Measurements from ENCODE around the gene LSM4. TPM values are rescaled to one million over a fixed set of nuclear protein-coding genes. Genes with fewer than 3 reads are reported as not detected.

Gene LSM4
- total and polyA plus RNA-seq, 2 experiments from 2014 or later: 591 to 637 TPM

GRCh38 chr19:18313398-18313797 lies 9.5 kb downstream of the LSM4 start:
- ATAC-seq: no peak
- peaks cover 12% of the 10 kb centered on the region for H4K20me1 ChIP-seq (replicated peaks; ENCODE audit: insufficient read depth)
- peaks cover 10% of the 10 kb centered on the region for H3K27me3 Mint-ChIP-seq (ENCODE audit: insufficient read depth, low read depth, poor library complexity)
- no peak overlapping the region for H3K4me3 ChIP-seq
- no peaks in the 10 kb centered on the region for H3K27me3 ChIP-seq (ENCODE audit: insufficient read depth)
- H2AFZ ChIP-seq: no peak overlapping the region
- no peak overlapping the region for H3K4me2 ChIP-seq
- H3K27ac ChIP-seq (ENCODE audit: low read depth): no peak overlapping the region
- peaks cover 26% of the 10 kb centered on the region for H3K79me2 ChIP-seq (replicated peaks; ENCODE audit: insufficient read depth)
- no peaks in the 10 kb centered on the region for H3K9me3 Mint-ChIP-seq
- H3K27ac Mint-ChIP-seq: no peak overlapping the region
- no peaks in the 10 kb centered on the region; the same call in 1 of the 2 replicates for H3K4me1 ChIP-seq (ENCODE audit: insufficient read depth)
- no peak overlapping the region for H3K4me3 Mint-ChIP-seq
- H3K4me1 Mint-ChIP-seq: peaks cover 3% of the 10 kb centered on the region; the same call in 1 of the 3 replicates
- DNase-seq (ENCODE audit: low spot score): no peak
- H3K36me3 Mint-ChIP-seq (ENCODE audit: low read depth): peaks cover 50% of the 10 kb centered on the region
- TF ChIP-seq EZH2 (IDR thresholded peaks at IDR 0.05; ENCODE audit: low read depth, unreplicated experiment): no peak
- H3K9me2 ChIP-seq (ENCODE audit: insufficient read depth): no peaks in the 10 kb centered on the region
- H3F3A ChIP-seq (replicated peaks; ENCODE audit: low read depth): 0 out of 2 replicates have a peak, but pooled peaks cover 6% of the 10 kb centered on the region
- peaks cover 17% of the 10 kb centered on the region; the same call in 1 of the 2 replicates for H3K36me3 ChIP-seq (ENCODE audit: insufficient read depth)

DNA sequence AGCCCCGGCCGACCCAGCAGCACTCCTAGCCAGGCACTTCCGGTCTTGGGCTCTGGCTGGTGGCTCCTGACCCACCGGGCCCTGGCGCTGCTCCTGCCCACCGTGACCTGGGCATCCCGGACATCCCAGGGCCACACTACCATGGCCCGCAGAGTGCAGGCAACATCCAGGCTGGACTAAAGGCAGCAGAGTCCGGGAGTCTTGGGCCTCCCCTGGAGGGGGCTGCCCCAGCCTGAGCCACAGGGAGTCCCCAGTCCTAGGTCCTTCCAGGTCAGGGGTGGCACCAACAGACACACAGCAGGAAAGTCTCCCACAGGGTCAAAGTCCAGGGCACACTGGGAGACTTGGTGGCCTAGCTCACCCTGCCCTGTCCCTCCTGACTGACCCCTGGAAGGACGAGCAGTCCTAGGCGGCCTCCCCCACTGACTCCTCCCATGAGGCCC lies 10.8 kb downstream of the LSM4 start:
- Histone ChIP-seq H2AFZ (no peak overlapping the region), H3K27me3 (ENCODE audit: insufficient read depth) (no peaks in the 10 kb centered on the region), H3K27ac (ENCODE audit: low read depth) (no peak overlapping the region; the same call in 1 of the 2 replicates), H3K4me3 (no peak overlapping the region), H3K9me2 (ENCODE audit: insufficient read depth) (no peaks in the 10 kb centered on the region), H3K79me2 (replicated peaks; ENCODE audit: insufficient read depth) (peaks cover 13% of the 10 kb centered on the region; the same call in 1 of the 2 replicates), H3K4me1 (ENCODE audit: insufficient read depth) (no peaks in the 10 kb centered on the region), H3F3A (replicated peaks; ENCODE audit: low read depth) (0 out of 2 replicates have a peak, but pooled peaks cover 5% of the 10 kb centered on the region), H3K4me2 (no peak overlapping the region), H4K20me1 (replicated peaks; ENCODE audit: insufficient read depth) (peaks cover 4% of the 10 kb centered on the region), H3K36me3 (ENCODE audit: insufficient read depth) (peaks cover 17% of the 10 kb centered on the region; the same call in 1 of the 2 replicates)
- Mint-ChIP-seq H3K27me3 (ENCODE audit: insufficient read depth, low read depth, poor library complexity) (peaks cover 10% of the 10 kb centered on the region), H3K4me3 (no peak overlapping the region), H3K27ac (no peak overlapping the region), H3K36me3 (ENCODE audit: low read depth) (peaks cover 54% of the 10 kb centered on the region), H3K9me3 (no peaks in the 10 kb centered on the region), H3K4me1 (peaks cover 6% of the 10 kb centered on the region)
- DNase-seq (ENCODE audit: low spot score): no peak
- ATAC-seq: no peak
- TF ChIP-seq JUNB (IDR thresholded peaks at IDR 0.05; ENCODE audit: unreplicated experiment) (no peak), EZH2phosphoT487 (IDR thresholded peaks at IDR 0.05; ENCODE audit: unreplicated experiment) (no peak), ETS1 (IDR thresholded peaks at IDR 0.05) (no peak), EZH2 (IDR thresholded peaks at IDR 0.05; ENCODE audit: low read depth, unreplicated experiment) (no peak), ZNF462 (CRISPR knock-in tag; IDR thresholded peaks at IDR 0.05) (no peak), CTCF (conservative IDR thresholded peaks at IDR 0.05; ENCODE audit: low read depth in 2 of 2) (no peak), CREB1 (CRISPR knock-in tag; IDR thresholded peaks at IDR 0.05; ENCODE audit: low read depth) (no peak), ZNF331 (CRISPR knock-in tag; IDR thresholded peaks at IDR 0.05; ENCODE audit: low read depth) (no peak), STAT1 (IDR thresholded peaks at IDR 0.05; ENCODE audit: unreplicated experiment) (no peak), POLR2AphosphoS5 (IDR thresholded peaks at IDR 0.05; ENCODE audit: low read depth) (no peak), ZNF114 (CRISPR knock-in tag; IDR thresholded peaks at IDR 0.05) (no peak), NANOG (IDR thresholded peaks at IDR 0.05; ENCODE audit: borderline replicate concordance) (no peak)

All from GM23338 (cell line).